Activated CD4-positive, alpha-beta T cell treated with anti-CD3 and anti-CD28 coated beads, Interleukin-2, Interleukin-6, amounts not matched to agents 100 ng/mL and 50 ng/mL, durations not matched to agents 16 hours and 8 hours (primary cell): ENCODE data around the gene VPS37C.
A peak's percentile ranks its signal among the peaks of the same experiment; 100 is the strongest.
"Not testable (repeated sequence)": the region's sequence is repeated elsewhere in the genome, so short reads cannot be mapped to it uniquely, and the experiment has no call there.

Experiments used
- DNase-seq: peaks from one replicate; pipeline ENCODE4 v3.0.0-alpha.2; 2020

VPS37C gene

DNA sequence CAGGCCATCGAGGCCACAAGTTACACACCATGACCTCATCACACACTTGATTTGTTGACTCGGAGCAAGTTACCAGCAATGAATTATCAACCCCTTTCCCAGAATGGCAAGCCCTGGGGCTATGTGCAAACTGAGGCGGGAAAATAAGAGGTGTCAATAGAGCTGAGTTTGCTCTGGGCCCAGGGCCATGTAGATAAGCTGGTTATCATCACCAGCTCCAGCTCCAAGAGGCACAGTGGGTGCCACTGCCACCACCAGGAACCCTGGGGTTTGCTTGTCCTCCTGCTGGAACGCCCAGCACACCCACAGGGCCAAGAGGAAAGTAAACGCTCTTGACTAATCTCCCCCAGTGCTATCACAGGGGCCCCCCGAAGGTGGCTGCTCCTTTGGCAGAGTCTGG lies 13.0 kb upstream of the VPS37C start:
- DNase-seq, result no peak

GRCh38 chr11:61173456-61173855 lies 12.2 kb upstream of the VPS37C start:
- no peak for DNase-seq

GRCh38 chr11:61172888-61173287 lies 11.7 kb upstream of the VPS37C start:
- no peak for DNase-seq

- DNase-seq, result no peak
These were observed 11.1 kb upstream of the VPS37C start for GRCh38 chr11:61172356-61172755.

DNA sequence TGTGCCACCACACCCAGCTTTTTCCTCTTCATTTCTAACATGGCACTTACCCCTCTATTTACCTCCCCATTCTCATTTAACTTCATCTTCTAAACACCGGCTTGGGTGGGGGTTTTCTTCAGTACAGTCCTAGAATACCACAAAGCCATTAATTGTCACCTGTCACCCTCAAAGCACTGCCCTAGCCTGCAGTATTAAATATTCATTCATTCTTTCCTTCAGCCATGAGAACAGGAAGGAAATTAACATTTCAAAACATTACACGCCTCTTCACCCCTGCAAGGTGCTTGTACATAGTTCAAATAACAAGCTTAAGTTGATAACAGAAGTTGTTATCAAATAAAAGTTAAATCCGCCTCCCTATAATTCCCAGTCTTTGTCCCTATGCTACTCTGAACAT lies 10.7 kb upstream of the VPS37C start:
- no peak for DNase-seq

DNA sequence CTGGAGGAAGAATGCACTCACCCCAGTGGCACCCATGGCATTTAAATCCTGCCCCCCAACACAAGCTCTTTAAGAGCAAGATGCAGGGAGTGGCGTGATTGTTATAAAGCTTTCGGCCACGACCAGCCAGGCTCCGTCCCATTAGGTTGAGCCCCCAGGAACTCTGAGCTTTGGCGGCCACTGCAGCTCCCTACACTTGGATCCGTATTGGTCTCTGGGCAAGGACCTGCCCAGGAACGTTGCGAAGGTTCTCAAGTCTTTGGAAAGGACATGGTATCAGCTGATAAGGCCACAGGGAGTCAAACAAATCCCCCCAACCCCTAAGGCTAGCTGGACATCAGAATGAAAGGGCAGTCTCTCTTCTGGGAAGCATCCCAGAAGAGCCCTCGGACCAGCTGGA lies 9.3 kb upstream of the VPS37C start:
- DNase-seq, result no peak

DNA sequence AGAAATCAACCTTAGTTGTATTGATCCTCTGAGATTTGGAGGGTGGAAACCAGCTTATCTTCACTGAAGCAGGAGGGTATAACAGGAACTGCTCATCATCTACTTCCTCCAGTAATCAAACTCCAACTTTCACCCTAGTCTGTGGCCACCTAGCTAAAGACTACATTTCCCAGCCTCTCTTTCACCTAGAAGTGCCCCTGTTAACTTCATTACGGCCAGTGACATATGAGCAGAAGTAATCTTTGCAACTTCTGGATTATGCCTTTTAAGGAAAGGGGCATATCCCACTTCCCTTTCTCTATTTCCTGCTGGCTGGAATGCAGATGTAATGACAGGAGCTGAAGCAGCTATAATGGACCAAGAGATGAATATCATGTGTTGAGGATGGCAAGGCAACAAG lies 7.6 kb upstream of the VPS37C start:
- DNase-seq, result no peak

DNA sequence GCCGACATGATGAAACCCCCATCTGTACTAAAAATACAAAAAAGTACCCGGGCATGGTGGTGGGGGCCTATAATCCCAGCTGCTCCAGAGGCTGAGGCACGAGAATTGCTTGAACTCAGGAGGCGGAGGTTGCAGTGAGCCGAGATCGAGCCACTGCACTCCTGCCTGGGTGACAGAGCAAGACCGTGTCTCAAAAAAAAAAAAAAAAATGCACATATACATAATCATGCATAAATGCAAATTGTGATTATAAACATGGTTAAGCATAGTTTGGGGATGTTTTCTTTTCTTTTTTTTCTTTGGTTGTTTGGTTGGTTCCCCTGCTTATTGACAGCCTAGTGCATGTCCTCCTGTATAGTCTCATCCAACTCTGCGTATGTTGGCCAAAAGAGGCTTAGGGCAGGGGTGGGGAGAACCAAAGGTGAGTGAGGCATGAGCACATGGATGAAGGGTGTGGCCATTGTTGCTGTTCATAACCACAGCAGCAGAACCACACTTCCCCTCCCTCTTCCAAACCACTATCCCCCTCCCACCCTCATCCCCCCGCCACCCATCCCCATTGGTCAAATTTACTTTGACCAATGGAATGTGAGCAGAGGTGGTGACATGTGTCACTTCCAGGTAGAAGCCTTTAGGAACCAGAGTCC lies 6.9 kb upstream of the VPS37C start:
- no peak for DNase-seq

DNA sequence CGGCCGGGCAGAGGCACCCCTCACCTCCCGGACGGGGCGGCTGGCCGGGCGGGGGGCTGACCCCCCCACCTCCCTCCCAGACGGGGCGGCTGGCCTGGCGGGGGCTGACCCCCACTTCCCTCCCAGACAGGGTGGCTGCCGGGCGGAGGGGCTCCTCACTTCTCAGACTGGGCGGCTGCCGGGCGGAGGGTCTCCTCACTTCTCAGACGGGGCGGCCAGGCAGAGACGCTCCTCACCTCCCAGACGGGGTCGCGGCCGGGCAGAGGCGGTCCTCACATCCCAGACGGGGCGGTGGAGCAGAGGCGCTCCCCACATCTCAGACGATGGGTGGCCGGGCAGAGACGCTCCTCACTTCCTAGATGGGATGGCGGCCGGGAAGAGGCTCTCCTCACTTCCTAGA lies 5.1 kb upstream of the VPS37C start:
- not testable (repeated sequence) for DNase-seq

DNA sequence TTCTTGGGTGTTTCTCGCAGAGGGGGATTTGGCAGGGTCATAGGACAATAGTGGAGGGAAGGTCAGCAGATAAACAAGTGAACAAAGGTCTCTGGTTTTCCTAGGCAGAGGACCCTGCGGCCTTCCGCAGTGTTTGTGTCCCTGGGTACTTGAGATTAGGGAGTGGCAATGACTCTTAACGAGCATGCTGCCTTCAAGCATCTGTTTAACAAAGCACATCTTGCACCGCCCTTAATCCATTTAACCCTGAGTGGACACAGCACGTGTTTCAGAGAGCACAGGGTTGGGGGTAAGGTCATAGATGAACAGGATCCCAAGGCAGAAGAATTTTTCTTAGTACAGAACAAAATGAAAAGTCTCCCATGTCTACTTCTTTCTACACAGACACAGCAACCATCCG lies 4.6 kb upstream of the VPS37C start:
- DNase-seq, result not testable (repeated sequence)

GRCh38 chr11:61164606-61165424 lies 3.6 kb upstream of the VPS37C start:
- DNase-seq, result no peak

DNA sequence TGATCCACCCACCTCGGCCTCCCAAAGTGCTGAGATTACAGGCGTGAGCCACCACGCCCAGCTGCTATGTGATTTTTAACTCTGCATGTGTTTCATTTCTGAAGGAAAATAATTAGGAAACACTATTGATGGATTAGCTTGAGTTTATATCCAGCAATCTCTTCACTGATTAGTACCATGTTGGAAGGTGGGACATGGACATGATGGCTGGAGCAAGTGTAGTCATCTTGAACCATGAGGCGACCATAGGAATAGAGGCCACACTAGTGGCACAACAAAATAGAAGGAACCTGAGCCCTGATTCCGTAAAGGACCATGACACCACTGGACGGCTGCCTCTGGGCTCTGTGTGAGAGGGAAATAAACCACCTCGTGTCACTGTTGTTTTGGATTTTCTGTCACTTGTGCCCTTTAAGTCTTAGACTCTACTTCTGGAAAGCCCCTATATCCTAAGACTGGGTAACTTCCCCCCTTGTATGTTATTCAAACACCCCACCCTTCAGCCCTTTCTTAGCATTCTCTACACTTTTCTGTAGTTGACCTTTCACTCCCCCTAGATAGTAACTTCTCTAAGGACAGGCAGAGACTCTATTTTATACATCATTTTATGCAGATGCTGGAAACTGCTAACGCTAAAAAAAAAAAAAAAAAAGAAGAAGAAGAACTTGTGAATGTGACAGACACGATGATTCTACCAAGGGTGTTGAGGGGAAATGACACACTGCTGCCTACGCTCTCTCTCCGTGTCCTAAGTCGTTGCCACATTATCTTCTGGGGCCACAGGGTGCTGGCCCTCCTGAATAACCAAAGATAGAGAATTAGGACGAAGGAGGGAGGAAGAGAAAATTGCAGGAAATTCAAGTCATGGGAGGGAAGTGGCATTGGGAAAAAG lies 2.7 kb upstream of the VPS37C start:
- DNase-seq, result no peak

GRCh38 chr11:61163021-61163420 lies 1.8 kb upstream of the VPS37C start:
- DNase-seq, result no peak

- DNase-seq, result peak; percentile 38
These were observed 1.1 kb upstream of the VPS37C start for GRCh38 chr11:61162092-61162941.

GRCh38 chr11:61160487-61161189 lies 588 bp downstream of the VPS37C start:
- DNase-seq, result no peak

DNA sequence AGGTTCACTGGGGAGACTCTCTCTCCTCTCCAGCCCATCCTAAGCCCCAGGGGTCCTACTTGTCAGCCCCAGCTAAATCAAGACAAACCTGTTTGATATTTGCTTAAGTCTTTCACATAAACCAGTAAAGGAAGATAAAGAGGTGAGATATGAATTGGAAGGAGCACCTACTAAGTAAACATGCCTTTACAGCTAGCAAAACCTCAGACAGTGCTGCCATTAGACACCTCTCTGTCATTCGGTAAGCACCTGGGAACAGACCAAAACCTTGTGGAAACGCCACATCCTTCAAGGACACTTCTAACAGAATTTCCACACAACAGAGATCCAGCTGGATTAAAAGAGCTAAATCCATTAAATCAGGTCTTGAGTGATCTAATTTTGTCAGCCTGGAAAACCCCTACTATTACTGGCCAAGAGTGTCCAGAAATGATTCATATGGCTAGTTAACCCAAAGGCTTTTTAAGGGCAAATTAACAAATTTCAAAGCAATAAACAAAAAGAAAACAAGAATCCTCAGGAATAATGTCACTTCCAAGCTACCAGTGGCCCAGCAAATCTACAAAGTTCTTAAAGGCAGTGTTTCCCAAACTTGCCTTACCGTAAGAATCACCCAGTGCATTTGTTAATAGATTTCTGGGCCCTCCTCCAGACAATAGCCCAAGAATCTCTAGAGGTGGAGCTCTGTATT lies 2.4 kb downstream of the VPS37C start:
- no peak for DNase-seq

GRCh38 chr11:61157743-61158142 lies 3.5 kb downstream of the VPS37C start:
- no peak for DNase-seq

GRCh38 chr11:61155741-61156140 lies 5.5 kb downstream of the VPS37C start:
- no peak for DNase-seq

DNA sequence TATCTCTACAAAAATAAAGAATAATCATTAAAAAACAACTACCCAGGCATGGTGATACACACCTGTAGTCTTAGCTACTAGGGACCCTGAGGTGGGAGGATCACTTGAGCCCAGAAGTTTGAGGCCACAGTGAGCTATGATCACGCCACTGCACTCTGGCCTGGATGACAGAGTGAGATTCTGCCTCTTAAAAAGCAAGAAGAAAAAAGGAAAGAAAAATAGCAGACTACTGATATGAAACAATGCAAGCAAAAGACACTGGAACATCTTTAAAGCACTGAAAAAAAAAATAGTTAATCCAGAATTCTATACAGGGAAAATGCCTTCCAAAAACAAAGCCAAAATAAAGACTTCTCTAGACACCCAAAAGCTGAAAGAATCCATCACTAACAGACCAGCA lies 5.9 kb downstream of the VPS37C start:
- DNase-seq, result no peak

DNA sequence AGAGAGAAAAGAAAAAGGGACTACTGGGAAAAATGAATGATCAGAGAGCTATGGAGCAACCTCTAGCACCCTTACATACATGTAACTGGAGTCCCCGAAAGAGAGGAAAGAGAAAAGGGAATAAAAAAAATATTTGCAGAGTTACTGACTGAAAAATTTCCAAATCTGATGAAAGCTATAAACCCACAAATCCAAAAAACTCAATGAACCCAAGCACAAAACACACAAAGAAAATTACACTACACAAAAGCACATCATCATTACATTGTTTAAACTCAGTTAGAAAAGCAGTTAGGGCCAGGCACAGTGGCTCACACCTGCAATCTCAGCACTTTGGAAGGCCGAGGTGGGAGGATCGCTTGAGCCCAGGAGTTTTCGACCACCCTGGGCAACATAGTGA lies 6.7 kb downstream of the VPS37C start:
- no peak for DNase-seq

- no peak for DNase-seq
These were observed 7.6 kb downstream of the VPS37C start for GRCh38 chr11:61153593-61154095.
